ENCODE data around the gene LMF1.

Gene LMF1

DNA sequence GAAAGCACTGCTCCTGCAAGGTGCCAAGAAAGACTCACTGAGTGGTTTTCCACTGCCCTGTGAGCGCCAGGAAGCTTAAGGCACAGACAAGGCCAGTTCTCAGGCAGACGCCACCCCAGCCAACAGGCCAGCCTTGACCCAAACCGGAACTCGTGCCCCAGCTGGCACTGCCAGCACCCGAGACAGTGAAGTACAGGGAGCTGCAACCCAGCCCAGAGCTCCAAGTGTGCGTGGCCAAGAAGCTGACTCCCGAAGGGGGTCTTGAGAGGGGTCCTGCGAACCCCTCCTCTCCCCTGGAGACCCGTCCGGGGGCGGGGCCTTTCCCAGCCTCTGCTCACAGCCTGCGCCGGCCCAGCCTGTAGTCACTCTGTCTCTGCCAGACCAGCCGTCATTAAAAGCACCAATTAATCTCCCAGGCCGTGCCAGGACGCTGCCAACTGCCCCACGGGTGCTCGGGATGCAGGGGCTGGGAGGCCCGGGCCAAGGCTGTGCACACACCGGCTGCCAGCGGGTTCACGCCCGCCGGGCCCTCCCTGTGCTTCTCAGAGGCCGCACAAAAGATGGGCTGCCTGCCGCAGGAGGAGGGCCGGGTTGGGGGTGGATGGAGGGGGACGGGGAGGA lies 6.4 kb upstream of the LMF1 start:
- in situ Hi-C loops (cut with HindIII; ENCODE audit: low sequenced_read_pairs), result no loop called here
- no peak for TF ChIP-seq CTCF (IDR thresholded peaks at IDR 0.05; ENCODE audit: low read depth, low read length)
- no peak for DNase-seq (ENCODE audit: low read depth, low spot score)
- no peak overlapping the region for H3K4me3 ChIP-seq (ENCODE audit: low read depth, low read length)

GRCh38 chr16:976389-976931 lies 5.7 kb upstream of the LMF1 start:
- no peak overlapping the region for H3K4me3 ChIP-seq (ENCODE audit: low read depth, low read length)

GRCh38 chr16:975291-975690 lies 4.5 kb upstream of the LMF1 start:
- H3K4me3 ChIP-seq (ENCODE audit: low read depth, low read length), result no peak overlapping the region
- no peak for DNase-seq (ENCODE audit: low read depth, low spot score)
- no peak for TF ChIP-seq CTCF (IDR thresholded peaks at IDR 0.05; ENCODE audit: low read depth, low read length)
- in situ Hi-C loops (cut with HindIII; ENCODE audit: low sequenced_read_pairs), result no loop called here

More at GRCh38 chr16:976389-976931, 5.7 kb upstream of the LMF1 start:
- DNase-seq (ENCODE audit: low read depth, low spot score), result no peak
- in situ Hi-C loops (cut with HindIII; ENCODE audit: low sequenced_read_pairs), result no loop called here
- no peak for TF ChIP-seq CTCF (IDR thresholded peaks at IDR 0.05; ENCODE audit: low read depth, low read length)

DNA sequence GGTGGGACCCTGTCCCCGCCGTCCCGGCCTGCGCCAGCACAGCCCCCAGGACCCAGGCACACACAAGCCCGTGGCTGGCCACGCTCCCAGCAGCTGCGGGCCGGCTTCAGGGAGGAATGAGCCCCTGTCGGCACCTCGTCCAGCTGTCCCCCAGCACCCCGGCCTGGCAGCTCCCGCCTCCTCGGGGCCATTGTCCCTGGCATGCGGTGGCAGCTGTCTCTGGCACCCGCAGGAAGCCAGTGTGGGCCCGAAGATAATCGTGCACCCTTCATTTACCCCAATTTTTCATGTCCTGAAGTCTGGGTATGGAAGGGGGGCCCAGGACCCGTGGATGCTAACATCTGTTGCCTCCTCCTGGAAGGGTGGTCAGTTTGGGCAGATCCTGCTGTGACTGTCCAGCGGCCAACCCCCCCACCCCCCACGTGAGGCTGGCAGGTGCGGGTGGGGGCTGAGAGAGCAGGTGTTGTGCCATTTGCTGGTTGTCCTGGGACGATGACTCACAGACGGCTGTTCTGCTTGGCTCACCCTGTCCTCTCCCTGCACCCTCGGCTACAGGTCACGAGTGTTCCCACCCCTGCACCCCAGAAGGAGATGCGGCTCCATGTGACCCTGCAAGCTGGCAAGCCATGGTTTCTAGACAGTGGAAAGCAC lies 4.0 kb upstream of the LMF1 start:
- no peak for DNase-seq (ENCODE audit: low read depth, low spot score)
- no peak overlapping the region for H3K4me3 ChIP-seq (ENCODE audit: low read depth, low read length)
- TF ChIP-seq CTCF (IDR thresholded peaks at IDR 0.05; ENCODE audit: low read depth, low read length), result no peak
- in situ Hi-C loops (cut with HindIII; ENCODE audit: low sequenced_read_pairs), result no loop called here

GRCh38 chr16:974001-974601 lies 3.3 kb upstream of the LMF1 start:
- no peak for DNase-seq (ENCODE audit: low read depth, low spot score)
- in situ Hi-C loops (cut with HindIII; ENCODE audit: low sequenced_read_pairs), result no loop called here
- TF ChIP-seq CTCF (IDR thresholded peaks at IDR 0.05; ENCODE audit: low read depth, low read length), result no peak
- H3K4me3 ChIP-seq (ENCODE audit: low read depth, low read length), result no peak overlapping the region

- no peak for TF ChIP-seq CTCF (IDR thresholded peaks at IDR 0.05; ENCODE audit: low read depth, low read length)
- no peak for DNase-seq (ENCODE audit: low read depth, low spot score)
- no peak overlapping the region for H3K4me3 ChIP-seq (ENCODE audit: low read depth, low read length)
- in situ Hi-C loops (cut with HindIII; ENCODE audit: low sequenced_read_pairs), result no loop called here
Measured at GRCh38 chr16:973366-973765, 2.6 kb upstream of the LMF1 start.

Data from astrocyte of the spinal cord (primary cell).